Measurements from ENCODE around the gene NRF1. TPM values are rescaled to one million over a fixed set of nuclear protein-coding genes. Genes with fewer than 3 reads are reported as not detected.
A peak's percentile ranks its signal among the peaks of the same experiment; 100 is the strongest.

The NRF1 gene
- total and polyA plus RNA-seq, 2 of the 13 experiments (the other 11 are each of a cell fraction or from before 2014, with no cell fraction given): 9.3 to 10.1 TPM

DNA sequence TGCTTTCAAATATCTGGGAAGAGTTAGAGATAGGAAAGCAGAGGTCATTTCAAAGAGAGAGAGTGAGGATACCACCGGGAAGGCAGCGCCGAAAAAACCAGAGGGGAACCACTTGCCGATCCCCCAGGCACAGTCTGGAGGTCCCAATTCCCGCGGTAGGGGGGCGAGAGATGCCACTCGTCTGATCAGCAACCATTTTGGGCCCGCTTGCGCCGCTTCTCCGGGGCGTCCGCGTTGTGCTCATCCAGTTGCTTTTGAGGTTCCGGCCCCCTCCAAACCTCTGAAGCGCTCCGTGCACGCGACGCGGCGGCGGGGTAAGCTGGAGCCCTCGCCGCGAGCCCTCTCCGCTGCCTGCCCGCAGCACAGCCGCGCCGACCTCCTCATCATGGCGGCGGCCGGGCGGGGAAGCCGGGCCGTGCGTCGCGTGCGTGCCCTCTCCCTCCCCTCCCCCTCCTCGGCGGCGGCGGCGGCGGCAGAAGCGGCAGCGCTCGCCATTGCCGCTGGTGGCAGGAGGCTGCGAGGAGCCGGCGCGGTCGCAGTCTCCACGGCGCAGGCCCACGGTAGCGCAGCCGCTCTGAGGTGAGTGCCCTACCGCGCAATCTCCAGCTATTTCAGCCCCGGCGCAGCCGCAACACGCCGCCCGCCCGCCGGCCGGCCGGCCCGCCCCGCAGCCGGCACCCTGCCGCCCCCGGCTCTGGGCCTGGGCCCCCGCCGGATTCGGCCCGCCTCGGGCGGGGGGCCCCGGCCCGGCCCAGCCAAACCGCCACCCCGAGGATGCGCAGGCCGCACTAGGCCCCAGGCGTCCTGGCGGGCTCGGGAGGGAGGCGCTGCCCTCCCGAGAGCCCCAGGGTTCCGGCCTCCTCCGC lies at the start of gene NRF1 (continued):
- TF ChIP-seq ZNF232 (CRISPR knock-in tag; IDR thresholded peaks at IDR 0.05; ENCODE audit: borderline replicate concordance): no peak
- peak; percentile 58; the same call in 1 of the 2 replicates for TF ChIP-seq TOPORS (CRISPR knock-in tag; IDR thresholded peaks at IDR 0.05)
- TF ChIP-seq ZNF12 (CRISPR knock-in tag; IDR thresholded peaks at IDR 0.05): no peak
- no peak for TF ChIP-seq ZNF83 (CRISPR knock-in tag; IDR thresholded peaks at IDR 0.05; ENCODE audit: borderline replicate concordance)
- TF ChIP-seq TCF7 (IDR thresholded peaks at IDR 0.05; ENCODE audit: low read depth): no peak
- 0 out of 2 replicates have a peak, but pooled peaks have one; percentile 10 for TF ChIP-seq ZNF646 (CRISPR knock-in tag; IDR thresholded peaks at IDR 0.05)
- TF ChIP-seq, protein P1, sequence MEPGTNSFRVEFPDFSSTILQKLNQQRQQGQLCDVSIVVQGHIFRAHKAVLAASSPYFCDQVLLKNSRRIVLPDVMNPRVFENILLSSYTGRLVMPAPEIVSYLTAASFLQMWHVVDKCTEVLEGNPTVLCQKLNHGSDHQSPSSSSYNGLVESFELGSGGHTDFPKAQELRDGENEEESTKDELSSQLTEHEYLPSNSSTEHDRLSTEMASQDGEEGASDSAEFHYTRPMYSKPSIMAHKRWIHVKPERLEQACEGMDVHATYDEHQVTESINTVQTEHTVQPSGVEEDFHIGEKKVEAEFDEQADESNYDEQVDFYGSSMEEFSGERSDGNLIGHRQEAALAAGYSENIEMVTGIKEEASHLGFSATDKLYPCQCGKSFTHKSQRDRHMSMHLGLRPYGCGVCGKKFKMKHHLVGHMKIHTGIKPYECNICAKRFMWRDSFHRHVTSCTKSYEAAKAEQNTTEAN (CRISPR knock-in tag; conservative IDR thresholded peaks at IDR 0.05): no peak
- peak; percentile 91; the same call in 1 of the 2 replicates for TF ChIP-seq ZSCAN21 (CRISPR knock-in tag; IDR thresholded peaks at IDR 0.05; ENCODE audit: borderline replicate concordance)
- peak; percentile 61 for TF ChIP-seq ZNF766 (CRISPR knock-in tag; IDR thresholded peaks at IDR 0.05; ENCODE audit: borderline replicate concordance)
- TF ChIP-seq ARID2 (CRISPR knock-in tag; IDR thresholded peaks at IDR 0.05; ENCODE audit: borderline replicate concordance): no peak
- TF ChIP-seq ZNF496 (CRISPR knock-in tag; IDR thresholded peaks at IDR 0.05; ENCODE audit: insufficient replicate concordance): no peak
- TF ChIP-seq ATF5 (CRISPR knock-in tag; IDR thresholded peaks at IDR 0.05; ENCODE audit: low read depth): no peak
- TF ChIP-seq NFE2L1 (CRISPR knock-in tag; IDR thresholded peaks at IDR 0.05; ENCODE audit: borderline replicate concordance): no peak
- TF ChIP-seq, protein P2, sequence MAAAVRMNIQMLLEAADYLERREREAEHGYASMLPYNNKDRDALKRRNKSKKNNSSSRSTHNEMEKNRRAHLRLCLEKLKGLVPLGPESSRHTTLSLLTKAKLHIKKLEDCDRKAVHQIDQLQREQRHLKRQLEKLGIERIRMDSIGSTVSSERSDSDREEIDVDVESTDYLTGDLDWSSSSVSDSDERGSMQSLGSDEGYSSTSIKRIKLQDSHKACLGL (CRISPR knock-in tag; IDR thresholded peaks at IDR 0.05): peak; percentile 79; the same call in 1 of the 2 replicates
- TF ChIP-seq ZBTB10 (CRISPR knock-in tag; IDR thresholded peaks at IDR 0.05; ENCODE audit: borderline replicate concordance): no peak
- TF ChIP-seq NR2F2 (IDR thresholded peaks at IDR 0.05; ENCODE audit: borderline replicate concordance, low read depth): no peak
